ENCODE measurements around the gene TRAF4. TPM values are rescaled to one million over a fixed set of nuclear protein-coding genes. Genes with fewer than 3 reads are reported as not detected.

The TRAF4 gene
- total RNA-seq, 1 donor from 2014 or later: 143 TPM

DNA sequence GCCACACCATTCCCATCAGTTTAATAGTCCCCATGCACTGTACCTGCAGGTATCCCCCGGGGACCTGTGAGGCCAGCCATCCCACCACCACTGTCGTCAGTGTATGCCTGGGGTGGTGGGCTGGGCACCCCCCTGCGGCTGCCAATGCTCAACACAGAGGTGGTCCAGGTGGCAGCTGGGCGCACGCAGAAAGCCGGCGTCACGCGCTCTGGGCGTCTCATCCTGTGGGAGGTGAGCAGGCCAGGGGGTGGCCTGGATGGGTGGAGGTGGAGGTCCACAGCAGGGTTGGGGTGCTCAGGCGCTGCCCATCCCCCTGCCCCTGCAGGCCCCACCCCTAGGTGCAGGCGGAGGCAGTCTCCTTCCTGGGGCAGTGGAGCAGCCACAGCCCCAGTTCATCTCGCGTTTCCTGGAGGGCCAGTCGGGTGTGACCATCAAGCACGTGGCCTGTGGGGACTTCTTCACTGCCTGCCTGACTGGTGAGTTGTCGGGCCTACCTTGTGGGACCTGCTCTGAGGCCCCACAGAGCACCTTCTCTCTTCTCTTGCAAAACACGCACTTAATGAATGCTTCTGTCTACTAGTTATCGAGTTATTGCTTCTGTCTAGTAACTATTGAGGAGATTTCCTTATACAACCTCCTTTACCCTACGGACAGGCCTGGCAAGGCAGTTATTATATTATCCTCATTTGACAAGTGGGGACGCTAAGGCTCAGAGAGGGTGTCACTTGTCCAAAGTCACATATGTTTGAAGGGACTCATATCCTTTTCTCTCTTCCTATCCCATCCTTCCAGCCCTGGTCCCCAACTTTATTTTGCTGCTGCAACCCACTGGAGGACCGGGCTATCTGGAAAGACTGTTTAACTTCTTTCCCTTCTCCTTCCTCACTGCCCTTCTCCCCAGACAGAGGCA is 5.8 kb upstream of the TRAF4 start:
- H3K9ac ChIP-seq (ENCODE audit: low read length): no peak overlapping the region
- H3K79me2 ChIP-seq (ENCODE audit: insufficient read depth, low read length): no peaks in the 10 kb centered on the region
- peaks cover 4% of the 10 kb centered on the region for H3K4me1 Mint-ChIP-seq (ENCODE audit: low read depth, unreplicated experiment)
- no peaks in the 10 kb centered on the region for H3K36me3 ChIP-seq (ENCODE audit: insufficient read depth, low read length)
- no peak overlapping the region for H3K4me3 ChIP-seq (ENCODE audit: insufficient read depth, low read depth, low read length)
- H3K4me1 ChIP-seq (ENCODE audit: insufficient read depth, low read length): peaks cover 6% of the 10 kb centered on the region
- H2AFZ ChIP-seq (ENCODE audit: low read depth, low read length): no peak overlapping the region
- H3K27me3 Mint-ChIP-seq (ENCODE audit: low read depth, unreplicated experiment): no peaks in the 10 kb centered on the region
- H3K27ac Mint-ChIP-seq (ENCODE audit: unreplicated experiment): no peak overlapping the region
- no peaks in the 10 kb centered on the region for H3K27me3 ChIP-seq (ENCODE audit: insufficient read depth, low read length)
- FAIRE-seq: no peak
- no peak overlapping the region for H3K27ac ChIP-seq (ENCODE audit: low read depth, low read length)
- no peak overlapping the region for H3K4me2 ChIP-seq (ENCODE audit: low read length)
- H3K9me3 Mint-ChIP-seq (ENCODE audit: unreplicated experiment): peaks cover 11% of the 10 kb centered on the region
- peaks cover 3% of the 10 kb centered on the region for H3K9me3 ChIP-seq (ENCODE audit: insufficient read depth, low read depth, low read length)
- H4K20me1 ChIP-seq (ENCODE audit: insufficient read depth, low read length): no peaks in the 10 kb centered on the region
- DNase-seq (ENCODE audit: low read depth): no peak
- H3K4me3 Mint-ChIP-seq (ENCODE audit: unreplicated experiment): no peak overlapping the region
- TF ChIP-seq CTCF (IDR thresholded peaks at IDR 0.05; ENCODE audit: insufficient read depth, low read depth, low read length) (no peak), EZH2 (IDR thresholded peaks at IDR 0.05; ENCODE audit: insufficient read depth, low read length) (no peak)
- H3K36me3 Mint-ChIP-seq (ENCODE audit: low read depth, unreplicated experiment): peaks cover 25% of the 10 kb centered on the region

DNA sequence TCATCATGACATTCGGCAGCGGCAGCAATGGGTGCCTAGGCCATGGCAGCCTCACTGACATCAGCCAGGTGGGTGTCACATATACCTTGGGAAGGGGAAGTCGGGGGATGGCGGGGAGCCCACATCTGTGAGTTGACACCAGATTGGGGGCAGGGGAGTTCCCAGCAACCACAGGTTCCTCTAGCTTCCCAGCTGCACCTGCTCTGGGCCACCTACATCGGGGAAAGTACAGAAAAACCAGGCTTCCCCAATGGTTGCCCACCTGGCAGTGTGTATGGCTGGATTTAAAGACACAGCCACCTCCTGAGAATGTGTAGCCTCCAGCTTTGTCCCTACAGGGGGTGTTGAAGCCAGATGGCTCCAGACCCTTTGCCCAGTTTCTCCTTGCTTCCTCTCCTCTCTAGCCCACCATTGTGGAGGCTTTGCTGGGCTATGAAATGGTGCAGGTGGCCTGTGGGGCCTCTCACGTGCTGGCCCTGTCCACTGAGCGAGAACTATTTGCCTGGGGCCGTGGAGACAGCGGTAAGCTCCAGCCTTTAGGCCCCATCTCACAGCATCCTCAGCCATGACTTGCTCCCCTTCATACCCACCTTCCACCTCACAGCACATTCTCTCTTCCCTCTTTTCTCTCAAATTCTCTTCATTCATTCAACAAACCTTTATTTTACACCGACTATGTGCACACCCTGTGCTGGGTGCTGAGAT is 5.0 kb upstream of the TRAF4 start:
- peaks cover 25% of the 10 kb centered on the region for H3K36me3 Mint-ChIP-seq (ENCODE audit: low read depth, unreplicated experiment)
- H3K27me3 Mint-ChIP-seq (ENCODE audit: low read depth, unreplicated experiment): no peaks in the 10 kb centered on the region
- H2AFZ ChIP-seq (ENCODE audit: low read depth, low read length): no peak overlapping the region
- peaks cover 6% of the 10 kb centered on the region for H3K4me1 Mint-ChIP-seq (ENCODE audit: low read depth, unreplicated experiment)
- no peak for TF ChIP-seq EZH2 (IDR thresholded peaks at IDR 0.05; ENCODE audit: insufficient read depth, low read length)
- FAIRE-seq: no peak
- no peak overlapping the region for H3K4me3 ChIP-seq (ENCODE audit: insufficient read depth, low read depth, low read length)
- DNase-seq (ENCODE audit: low read depth): no peak
- peaks cover 3% of the 10 kb centered on the region for H3K9me3 ChIP-seq (ENCODE audit: insufficient read depth, low read depth, low read length)
- no peaks in the 10 kb centered on the region for H4K20me1 ChIP-seq (ENCODE audit: insufficient read depth, low read length)
- H3K27ac Mint-ChIP-seq (ENCODE audit: unreplicated experiment): no peak overlapping the region
- no peaks in the 10 kb centered on the region for H3K36me3 ChIP-seq (ENCODE audit: insufficient read depth, low read length)
- no peak overlapping the region for H3K4me2 ChIP-seq (ENCODE audit: low read length)
- H3K4me1 ChIP-seq (ENCODE audit: insufficient read depth, low read length): peaks cover 12% of the 10 kb centered on the region
- no peak overlapping the region for H3K27ac ChIP-seq (ENCODE audit: low read depth, low read length)
- no peak overlapping the region for H3K9ac ChIP-seq (ENCODE audit: low read length)
- H3K27me3 ChIP-seq (ENCODE audit: insufficient read depth, low read length): no peaks in the 10 kb centered on the region
- no peak overlapping the region for H3K4me3 Mint-ChIP-seq (ENCODE audit: unreplicated experiment)
- peaks cover 11% of the 10 kb centered on the region for H3K9me3 Mint-ChIP-seq (ENCODE audit: unreplicated experiment)
- no peaks in the 10 kb centered on the region for H3K79me2 ChIP-seq (ENCODE audit: insufficient read depth, low read length)

DNA sequence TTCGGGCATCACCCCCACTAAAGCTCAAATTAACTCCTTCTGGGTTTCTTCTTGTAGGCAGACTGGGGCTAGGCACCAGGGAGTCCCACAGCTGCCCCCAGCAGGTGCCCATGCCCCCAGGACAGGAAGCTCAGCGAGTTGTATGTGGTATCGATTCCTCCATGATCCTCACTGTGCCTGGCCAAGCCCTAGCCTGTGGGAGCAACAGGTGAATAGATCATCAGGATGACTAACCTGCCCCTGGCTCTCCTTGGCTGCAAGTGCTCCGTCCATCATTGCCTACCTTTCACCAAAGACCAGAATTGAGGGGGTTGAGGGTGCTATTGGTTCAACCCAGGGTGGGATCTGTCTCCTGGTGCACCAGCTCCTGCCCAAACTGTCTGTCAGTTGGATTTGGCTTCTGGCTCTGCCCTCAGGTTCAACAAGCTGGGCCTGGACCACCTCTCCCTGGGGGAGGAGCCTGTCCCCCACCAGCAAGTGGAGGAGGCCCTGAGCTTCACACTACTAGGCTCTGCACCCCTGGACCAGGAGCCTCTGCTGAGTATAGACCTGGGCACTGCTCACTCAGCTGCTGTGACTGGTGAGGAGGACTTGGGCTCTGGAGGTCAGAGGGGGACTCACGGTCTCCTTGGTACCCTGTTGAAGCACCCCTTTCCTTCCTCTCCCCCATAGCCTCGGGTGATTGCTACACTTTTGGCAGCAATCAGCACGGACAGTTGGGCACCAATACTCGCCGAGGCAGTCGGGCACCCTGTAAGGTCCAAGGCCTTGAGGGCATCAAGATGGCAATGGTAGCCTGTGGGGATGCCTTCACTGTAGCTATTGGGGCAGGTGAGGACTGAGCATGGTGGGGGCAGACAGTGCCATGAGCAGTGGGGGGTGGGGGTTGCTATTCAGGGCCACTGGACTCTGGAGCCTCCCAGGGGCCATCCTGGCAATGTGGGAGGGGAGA is 3.1 kb upstream of the TRAF4 start:
- H4K20me1 ChIP-seq (ENCODE audit: insufficient read depth, low read length): peaks cover 11% of the 10 kb centered on the region
- no peak overlapping the region for H3K27ac ChIP-seq (ENCODE audit: low read depth, low read length)
- H3K4me1 Mint-ChIP-seq (ENCODE audit: low read depth, unreplicated experiment): peaks cover 6% of the 10 kb centered on the region
- no peaks in the 10 kb centered on the region for H3K27me3 Mint-ChIP-seq (ENCODE audit: low read depth, unreplicated experiment)
- H2AFZ ChIP-seq (ENCODE audit: low read depth, low read length): no peak overlapping the region
- peaks cover 11% of the 10 kb centered on the region for H3K9me3 Mint-ChIP-seq (ENCODE audit: unreplicated experiment)
- H3K4me3 Mint-ChIP-seq (ENCODE audit: unreplicated experiment): no peak overlapping the region
- H3K9ac ChIP-seq (ENCODE audit: low read length): no peak overlapping the region
- peaks cover 15% of the 10 kb centered on the region for H3K4me1 ChIP-seq (ENCODE audit: insufficient read depth, low read length)
- no peaks in the 10 kb centered on the region for H3K27me3 ChIP-seq (ENCODE audit: insufficient read depth, low read length)
- FAIRE-seq (no peak), DNase-seq (ENCODE audit: low read depth) (no peak)
- H3K36me3 Mint-ChIP-seq (ENCODE audit: low read depth, unreplicated experiment): peaks cover 24% of the 10 kb centered on the region
- no peak overlapping the region for H3K4me3 ChIP-seq (ENCODE audit: insufficient read depth, low read depth, low read length)
- H3K4me2 ChIP-seq (ENCODE audit: low read length): no peak overlapping the region
- H3K9me3 ChIP-seq (ENCODE audit: insufficient read depth, low read depth, low read length): peaks cover 3% of the 10 kb centered on the region
- peaks cover 15% of the 10 kb centered on the region for H3K79me2 ChIP-seq (ENCODE audit: insufficient read depth, low read length)
- H3K36me3 ChIP-seq (ENCODE audit: insufficient read depth, low read length): no peaks in the 10 kb centered on the region
- no peak overlapping the region for H3K27ac Mint-ChIP-seq (ENCODE audit: unreplicated experiment)
- TF ChIP-seq CTCF (IDR thresholded peaks at IDR 0.05; ENCODE audit: insufficient read depth, low read depth, low read length): no peak
- TF ChIP-seq EZH2 (IDR thresholded peaks at IDR 0.05; ENCODE audit: insufficient read depth, low read length): no peak
